GM21447 (cell line): Measurements from ENCODE around the gene CIAO3.
A peak's percentile ranks its signal among the peaks of the same experiment; 100 is the strongest.
"Not testable (repeated sequence)": the region's sequence is repeated elsewhere in the genome, so short reads cannot be mapped to it uniquely, and the experiment has no call there.

ENCODE experiments used
- ATAC-seq: cut with Tn5 transposase; IDR thresholded peaks from one replicate; pipeline ENCODE4 v1.9.1; 2021; ENCODE audit not compliant: unreplicated experiment

CIAO3 gene

GRCh38 chr16:725041-725376 is 15.8 kb downstream of the CIAO3 start:
- no peak for ATAC-seq

GRCh38 chr16:724188-725040 is 16.4 kb downstream of the CIAO3 start:
- no peak for ATAC-seq

GRCh38 chr16:723695-724094 is 17.1 kb downstream of the CIAO3 start:
- no peak for ATAC-seq

- ATAC-seq: no peak
Measured at GRCh38 chr16:722835-723633, 17.8 kb downstream of the CIAO3 start.

- ATAC-seq: no peak
Measured at GRCh38 chr16:721765-722540, 18.8 kb downstream of the CIAO3 start.

DNA sequence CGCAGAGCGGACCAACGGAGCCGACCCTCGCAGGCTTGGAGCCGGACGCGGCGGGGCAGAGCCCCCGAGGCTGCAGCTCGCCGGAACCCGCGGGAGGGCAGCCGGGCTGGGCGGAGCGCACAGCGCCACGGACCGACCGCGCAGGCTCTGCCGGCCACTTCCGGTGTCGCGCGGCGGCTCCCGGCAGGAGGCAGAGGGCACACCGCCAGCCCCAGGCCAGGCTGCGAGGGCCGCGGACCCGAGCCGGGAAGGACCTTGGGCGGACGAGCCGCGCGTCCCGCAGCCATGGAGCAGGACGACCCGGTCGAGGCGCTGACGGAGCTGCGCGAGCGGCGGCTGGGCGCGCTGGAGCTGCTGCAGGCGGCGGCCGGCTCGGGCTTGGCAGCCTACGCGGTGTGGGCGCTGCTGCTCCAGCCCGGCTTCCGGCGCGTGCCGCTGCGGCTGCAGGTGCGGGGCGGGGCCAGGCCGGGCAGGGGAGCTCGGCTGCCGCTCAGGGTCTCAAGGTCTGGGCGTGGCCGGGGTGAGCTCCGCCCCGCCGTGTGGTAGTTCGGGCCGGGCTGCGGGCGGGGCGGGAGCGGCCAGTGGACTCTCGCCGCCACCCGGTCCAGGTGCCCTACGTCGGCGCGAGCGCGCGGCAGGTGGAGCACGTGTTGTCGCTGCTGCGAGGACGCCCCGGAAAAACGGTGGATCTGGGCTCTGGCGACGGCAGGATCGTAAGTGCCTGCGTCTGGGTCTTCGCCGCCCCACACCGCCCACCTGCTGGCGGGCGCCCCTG is 19.6 kb downstream of the CIAO3 start, which contains the start of gene ANTKMT:
Gene ANTKMT, plus strand, starts transcription at position 157 of the 775 bp plus-strand sequence. Its CDS starts 129 bp downstream, at position 286.
- peak; percentile 56 for ATAC-seq

GRCh38 chr16:720447-720989 is 20.3 kb downstream of the CIAO3 start:
- peak; percentile 29 for ATAC-seq

- ATAC-seq: no peak
Measured at GRCh38 chr16:719815-720446, 20.9 kb downstream of the CIAO3 start.

GRCh38 chr16:718922-719321 is 21.9 kb downstream of the CIAO3 start:
- no peak for ATAC-seq

DNA sequence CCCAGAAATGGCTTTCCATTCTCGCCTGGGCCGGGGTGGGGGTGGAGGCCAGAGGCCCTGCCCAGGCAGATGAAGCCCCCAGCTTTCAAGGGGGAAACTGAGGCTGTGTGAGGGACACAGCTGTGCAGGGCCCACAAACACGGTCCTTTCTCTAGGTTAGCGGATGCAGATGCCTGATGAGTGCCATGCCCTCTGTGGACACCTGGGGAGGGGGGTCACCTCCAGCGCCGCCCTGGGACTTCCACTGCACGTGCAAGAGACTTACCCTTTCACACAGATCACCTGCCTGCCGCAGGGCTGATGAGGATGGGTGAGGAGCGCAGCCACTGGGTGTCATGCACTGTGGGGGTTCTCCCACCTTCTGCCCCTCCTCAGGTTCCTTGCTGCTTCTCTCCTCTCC is 22.4 kb downstream of the CIAO3 start:
- no peak for ATAC-seq

- ATAC-seq: no peak
Measured at GRCh38 chr16:717450-718245, 23.1 kb downstream of the CIAO3 start.

DNA sequence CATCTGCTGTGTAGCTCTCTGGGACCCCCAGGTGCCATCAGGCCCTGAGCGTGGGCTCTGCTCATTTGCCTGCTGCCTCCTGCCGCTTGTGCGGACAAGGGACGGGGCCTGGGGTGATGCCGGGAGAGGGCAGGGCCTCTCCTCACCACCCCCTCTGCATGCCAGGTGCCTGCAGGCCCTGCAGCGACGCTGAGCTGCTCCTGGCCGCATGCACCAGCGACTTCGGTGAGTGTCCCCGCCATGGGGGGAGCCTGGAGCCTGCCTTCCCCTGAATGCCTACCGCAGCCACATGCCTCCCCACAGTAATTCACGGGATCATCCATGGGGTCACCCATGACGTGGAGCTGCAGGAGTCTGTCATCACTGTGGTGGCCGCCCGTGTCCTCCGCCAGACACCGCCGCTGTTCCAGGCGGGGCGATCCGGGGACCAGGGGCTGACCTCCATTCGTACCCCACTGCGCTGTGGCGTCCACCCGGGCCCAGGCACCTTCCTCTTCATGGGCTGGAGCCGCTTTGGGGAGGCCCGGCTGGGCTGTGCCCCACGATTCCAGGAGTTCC is 23.9 kb downstream of the CIAO3 start:
- ATAC-seq: no peak

GRCh38 chr16:716200-716568 is 24.6 kb downstream of the CIAO3 start:
- ATAC-seq: no peak

- no peak for ATAC-seq
Measured at GRCh38 chr16:715477-716199, 25.2 kb downstream of the CIAO3 start.

DNA sequence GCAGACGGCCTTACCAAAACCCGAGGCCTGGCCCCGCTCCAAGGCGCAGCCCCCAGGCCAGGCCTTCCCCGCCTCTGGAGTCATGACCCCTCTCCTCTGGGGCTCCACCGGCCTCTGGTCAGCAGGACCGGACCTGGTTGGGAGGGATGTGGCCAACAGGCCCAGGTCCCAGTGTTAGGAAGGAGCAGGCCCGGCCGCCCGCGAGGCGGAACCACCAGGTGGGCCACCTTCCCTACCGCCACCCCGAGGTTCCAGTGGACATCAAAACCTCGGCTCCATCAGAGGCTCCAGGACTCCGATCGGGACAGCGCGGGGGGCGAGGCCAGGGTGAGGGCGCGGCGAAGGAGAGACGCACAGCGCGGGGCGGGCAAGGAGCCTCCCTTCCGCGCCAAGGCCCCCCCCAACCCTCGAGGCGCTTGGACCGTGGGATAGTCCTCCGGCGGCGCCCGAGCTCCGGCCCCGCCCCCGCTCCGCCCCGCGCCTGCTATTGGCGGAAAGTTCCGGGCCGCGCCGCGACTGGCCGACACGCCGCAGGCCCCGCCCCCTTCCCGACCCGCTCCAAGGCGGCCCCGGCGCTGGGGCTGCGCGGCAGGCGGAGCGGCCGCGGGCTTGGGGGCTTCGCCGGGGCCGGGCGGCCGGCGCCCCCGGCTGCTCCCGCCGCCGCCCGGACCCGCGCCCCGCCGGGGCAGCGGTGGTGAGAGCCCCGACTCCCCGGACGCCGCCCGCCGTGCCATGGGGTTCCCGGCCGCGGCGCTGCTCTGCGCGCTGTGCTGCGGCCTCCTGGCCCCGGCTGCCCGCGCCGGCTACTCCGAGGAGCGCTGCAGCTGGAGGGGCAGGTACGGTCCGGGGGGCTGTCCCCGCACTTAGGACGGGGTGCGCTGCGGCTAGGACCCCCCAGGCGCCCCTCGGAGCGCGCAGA is 26.0 kb downstream of the CIAO3 start, which contains the start of gene METRN:
Gene METRN, plus strand, starts transcription at position 561 of the 919 bp plus-strand sequence. Its CDS starts 172 bp downstream, at position 733.
- peak; percentile 67 for ATAC-seq

- ATAC-seq: no peak
Measured at GRCh38 chr16:714079-714478, 26.7 kb downstream of the CIAO3 start.

DNA sequence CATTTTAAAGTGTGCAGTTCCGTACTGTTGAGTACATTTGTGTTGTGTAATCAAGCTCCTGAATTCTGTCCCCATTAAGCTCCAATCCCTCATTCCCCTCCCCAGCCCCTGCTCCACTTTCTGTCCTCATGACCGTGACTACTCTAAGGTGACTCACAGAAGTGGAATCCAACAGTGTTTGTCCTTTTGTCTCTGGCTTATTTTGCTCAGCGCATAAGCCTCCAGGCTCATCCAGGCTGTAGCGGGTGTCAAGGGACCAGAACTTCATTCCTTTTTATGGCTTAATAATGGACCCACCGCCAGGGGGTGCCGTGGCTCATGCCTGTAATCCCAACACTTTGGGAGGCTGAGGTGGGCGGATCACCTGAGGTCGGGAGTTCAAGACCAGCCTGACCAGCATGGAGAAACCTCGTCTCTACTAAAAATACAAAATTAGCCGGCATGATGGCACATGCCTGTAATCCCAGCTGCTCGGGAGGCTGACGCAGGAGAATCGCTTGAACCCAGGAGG is 28.0 kb downstream of the CIAO3 start:
- ATAC-seq: not testable (repeated sequence)
